ENCODE measurements around the gene GPN2.
"Not testable (repeated sequence)": the region's sequence is repeated elsewhere in the genome, so short reads cannot be mapped to it uniquely, and the experiment has no call there.

GPN2 gene

GRCh38 chr1:26877326-26877725 is 12.8 kb downstream of the GPN2 start:
- ATAC-seq (no peak), DNase-seq (ENCODE audit: low spot score in 2 of 2) (no peak)
- Mint-ChIP-seq H3K27ac (no peak overlapping the region), H3K4me3 (no peak overlapping the region), H3K9me3 (no peaks in the 10 kb centered on the region), H3K4me1 (no peaks in the 10 kb centered on the region), H3K36me3 (peaks cover 59% of the 10 kb centered on the region)

DNA sequence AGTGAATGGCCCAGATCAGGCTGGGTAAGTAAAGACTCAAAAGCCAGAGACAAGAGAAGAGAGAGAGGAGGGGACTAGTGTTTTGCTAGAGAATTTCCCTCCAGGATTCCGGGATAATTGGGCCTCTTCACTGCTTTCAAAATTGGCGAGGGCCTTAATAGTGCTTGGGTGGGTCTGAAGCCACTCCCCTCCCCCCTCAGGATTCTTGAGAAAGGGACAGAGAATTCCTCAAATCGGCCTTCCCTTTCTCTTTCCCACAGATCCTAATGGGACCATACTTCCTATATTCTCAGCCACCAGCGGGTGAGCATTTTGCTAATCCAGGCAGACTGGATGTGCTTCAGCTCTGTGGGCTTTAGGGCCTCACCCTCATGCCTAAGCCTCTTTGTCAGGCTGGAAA is 15.2 kb downstream of the GPN2 start:
- Mint-ChIP-seq H3K9me3 (no peaks in the 10 kb centered on the region), H3K4me1 (no peaks in the 10 kb centered on the region), H3K36me3 (peaks cover 34% of the 10 kb centered on the region), H3K4me3 (no peak overlapping the region), H3K27ac (peak overlapping the region; percentile 48)
- DNase-seq (ENCODE audit: low spot score in 2 of 2) (no peak), ATAC-seq (no peak)

DNA sequence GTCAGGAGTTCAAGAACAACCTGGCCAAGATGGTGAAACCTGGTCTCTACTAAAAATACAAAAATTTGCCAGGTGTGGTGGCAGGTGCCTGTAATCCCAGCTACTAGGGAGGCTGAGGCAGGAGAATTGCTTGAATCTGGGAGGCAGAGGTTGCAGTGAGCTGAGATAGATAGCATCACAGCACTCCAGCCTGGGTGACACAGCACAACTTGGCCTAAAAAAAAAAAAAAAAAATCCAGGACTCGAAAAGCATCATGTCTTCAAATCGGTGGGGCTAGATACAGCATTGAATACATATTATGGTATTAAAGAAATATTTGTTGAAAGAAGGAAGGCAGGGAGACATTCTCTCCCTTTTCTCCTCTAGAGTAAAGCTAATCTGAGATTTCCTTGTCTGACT is 17.0 kb downstream of the GPN2 start:
- ATAC-seq; H3K4me1 Mint-ChIP-seq; H3K4me3 Mint-ChIP-seq; H3K27ac Mint-ChIP-seq; DNase-seq (ENCODE audit: low spot score in 2 of 2); H3K9me3 Mint-ChIP-seq: not testable (repeated sequence)
- H3K36me3 Mint-ChIP-seq = peaks cover 17% of the 10 kb centered on the region

DNA sequence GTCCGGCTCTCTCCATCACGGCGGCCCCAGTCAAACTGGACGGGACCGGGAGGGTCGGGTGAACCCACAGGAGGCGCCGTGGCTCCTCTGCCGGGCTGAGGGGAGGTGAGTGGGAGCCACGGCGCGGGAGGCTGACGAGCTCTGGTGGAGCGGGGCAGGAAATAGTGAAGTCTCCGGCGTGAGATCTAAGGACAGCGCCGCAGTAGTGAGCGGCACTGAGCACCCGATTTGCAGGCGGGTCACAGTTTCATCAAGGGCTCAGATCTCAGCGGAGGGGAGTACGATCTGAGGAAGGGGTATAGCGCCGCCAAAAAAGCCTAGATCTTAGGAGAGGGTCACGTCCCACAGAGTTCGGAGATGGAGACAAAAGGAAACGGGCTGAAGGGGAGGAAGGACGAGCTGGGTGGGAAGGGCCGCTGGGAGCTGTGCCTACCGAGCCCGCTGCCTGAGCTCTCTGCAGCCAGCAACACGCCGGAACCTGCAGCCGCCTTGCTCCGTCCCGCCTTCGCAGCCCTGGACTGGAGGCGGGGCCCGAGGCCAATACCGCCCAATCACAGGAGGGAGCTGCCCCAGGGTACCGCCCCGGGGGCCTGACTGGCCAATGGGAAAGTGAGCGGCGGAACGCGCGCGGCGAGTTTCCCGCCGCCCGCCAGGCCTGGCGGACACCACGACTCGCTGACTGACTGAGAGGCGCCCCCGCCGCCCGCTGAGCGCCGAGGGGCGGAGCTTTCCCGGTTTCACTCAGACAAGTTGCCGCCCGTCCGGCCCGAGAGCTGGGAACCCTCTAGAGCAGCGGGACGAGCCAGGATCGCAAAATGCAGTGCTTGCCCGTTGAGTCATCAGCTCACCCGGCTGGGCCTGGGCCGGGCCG is 25.2 kb downstream of the GPN2 start:
- peak overlapping the region; percentile 90 for H3K27ac Mint-ChIP-seq
- ATAC-seq (peak; percentile 96), DNase-seq (ENCODE audit: low spot score in 2 of 2) (peak; percentile 95 to 96)
- peaks cover 11% of the 10 kb centered on the region for H3K36me3 Mint-ChIP-seq
- peak overlapping the region; percentile 90 for H3K4me3 Mint-ChIP-seq
- peaks cover 37% of the 10 kb centered on the region for H3K4me1 Mint-ChIP-seq
- no peaks in the 10 kb centered on the region for H3K9me3 Mint-ChIP-seq

GRCh38 chr1:26863685-26864077 is 26.4 kb downstream of the GPN2 start:
- ATAC-seq (no peak), DNase-seq (ENCODE audit: low spot score in 2 of 2) (no peak)
- H3K36me3 Mint-ChIP-seq = peaks cover 20% of the 10 kb centered on the region
- peak overlapping the region; percentile 90 for H3K27ac Mint-ChIP-seq
- H3K4me3 Mint-ChIP-seq = peak overlapping the region; percentile 90
- H3K4me1 Mint-ChIP-seq = peaks cover 37% of the 10 kb centered on the region
- no peaks in the 10 kb centered on the region for H3K9me3 Mint-ChIP-seq

- H3K27ac Mint-ChIP-seq = peak within 1 kb of the TSS; percentile 90
- peaks cover 24% of the 10 kb centered on the region for H3K36me3 Mint-ChIP-seq
- DNase-seq (ENCODE audit: low spot score in 2 of 2) (peak in 1 of 2 donors; percentile 75), ATAC-seq (no peak)
- peaks cover 37% of the 10 kb centered on the region for H3K4me1 Mint-ChIP-seq
- no peaks in the 10 kb centered on the region for H3K9me3 Mint-ChIP-seq
- peak within 1 kb of the TSS; percentile 90 for H3K4me3 Mint-ChIP-seq
These were observed 27.1 kb downstream of the GPN2 start, which contains the start of gene SFN for GRCh38 chr1:26862781-26863684. Gene SFN, plus strand, starts transcription at chr1:26863149. Its CDS starts 64 bp downstream, at chr1:26863213.

DNA sequence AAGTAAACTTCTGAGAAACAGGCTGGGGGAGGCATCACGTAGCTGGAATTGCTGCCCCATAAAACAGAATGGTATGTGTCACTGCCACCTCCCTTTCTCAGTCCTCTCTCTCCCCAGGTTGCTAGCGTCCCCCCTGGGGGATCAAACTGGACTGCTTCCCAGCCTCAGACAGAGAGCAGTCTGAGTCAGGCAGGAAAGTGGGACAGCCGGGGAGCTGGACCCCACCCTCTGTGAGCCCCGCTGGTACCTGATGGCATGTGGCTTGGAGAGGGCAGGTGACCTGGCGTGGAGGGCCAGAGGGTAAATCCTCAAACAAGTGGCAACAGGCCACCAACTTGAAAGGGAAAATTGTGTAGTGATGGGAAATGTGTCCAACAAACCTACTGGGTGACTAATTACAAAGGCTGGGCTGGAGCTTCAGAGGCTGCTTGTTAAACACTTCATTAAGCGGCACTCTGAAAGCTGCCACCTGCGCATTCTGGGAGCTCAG is 28.1 kb downstream of the GPN2 start:
- H3K9me3 Mint-ChIP-seq = no peaks in the 10 kb centered on the region
- H3K4me1 Mint-ChIP-seq = peaks cover 38% of the 10 kb centered on the region
- DNase-seq (ENCODE audit: low spot score in 2 of 2) = no peak
- H3K36me3 Mint-ChIP-seq = peaks cover 32% of the 10 kb centered on the region
- H3K27ac Mint-ChIP-seq = peak overlapping the region; percentile 83
- no peak for ATAC-seq
- no peak overlapping the region for H3K4me3 Mint-ChIP-seq

GRCh38 chr1:26861286-26861701 is 28.8 kb downstream of the GPN2 start:
- Mint-ChIP-seq H3K36me3 (peaks cover 39% of the 10 kb centered on the region), H3K27ac (peak overlapping the region; percentile 83), H3K9me3 (no peaks in the 10 kb centered on the region), H3K4me3 (no peak overlapping the region), H3K4me1 (peaks cover 43% of the 10 kb centered on the region)
- ATAC-seq (no peak), DNase-seq (ENCODE audit: low spot score in 2 of 2) (no peak)

DNA sequence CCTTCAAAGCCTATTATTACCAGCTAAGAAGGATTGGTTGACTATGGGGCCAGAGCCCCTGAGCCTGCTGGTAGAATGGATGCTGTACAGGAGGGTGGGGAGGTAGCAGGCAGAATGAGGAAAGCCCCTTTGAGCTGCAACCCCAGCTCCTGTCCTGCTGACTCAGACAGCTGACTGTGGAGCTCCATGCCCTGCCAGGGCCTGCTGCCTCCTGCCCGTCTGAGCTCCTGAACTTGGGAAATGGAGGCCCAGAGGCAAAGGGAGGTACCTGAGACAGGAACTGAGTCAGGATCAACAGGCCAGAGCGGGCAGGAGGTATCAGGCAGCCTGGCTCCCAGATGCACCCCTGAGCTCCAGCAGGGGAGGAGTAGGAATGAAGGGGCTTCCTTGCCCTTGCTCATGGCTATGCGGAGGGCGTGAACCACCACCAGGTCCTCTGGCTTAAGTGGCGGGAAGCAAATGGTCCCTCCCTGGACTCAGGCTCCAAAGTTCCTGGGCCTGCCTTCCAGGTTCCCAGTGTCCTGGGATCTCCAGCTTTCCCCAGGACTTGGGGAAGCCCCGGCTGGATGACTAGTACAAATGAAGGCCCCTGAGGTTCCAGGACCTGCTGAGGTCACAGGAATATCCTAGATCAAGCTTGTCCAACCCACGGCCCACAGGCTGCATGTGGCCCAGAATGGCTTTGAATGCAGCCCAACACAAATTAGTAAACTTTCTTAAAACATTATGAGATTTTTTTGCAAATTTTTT is 31.0 kb downstream of the GPN2 start:
- peaks cover 51% of the 10 kb centered on the region for H3K36me3 Mint-ChIP-seq

GRCh38 chr1:26858160-26858559 is 31.9 kb downstream of the GPN2 start:
- Mint-ChIP-seq H3K36me3 (peaks cover 60% of the 10 kb centered on the region), H3K27ac (peak overlapping the region; percentile 45), H3K4me3 (no peak overlapping the region), H3K9me3 (no peaks in the 10 kb centered on the region), H3K4me1 (peaks cover 29% of the 10 kb centered on the region)
- no peak for ATAC-seq
- DNase-seq (ENCODE audit: low spot score in 2 of 2) = no peak

More for the DNA sequence above, 31.0 kb downstream of the GPN2 start:
- DNase-seq (ENCODE audit: low spot score in 2 of 2) (no peak), ATAC-seq (peak; percentile 20)
- H3K27ac Mint-ChIP-seq = peak overlapping the region; percentile 45
- no peak overlapping the region for H3K4me3 Mint-ChIP-seq
- H3K4me1 Mint-ChIP-seq = peaks cover 34% of the 10 kb centered on the region
- H3K9me3 Mint-ChIP-seq = no peaks in the 10 kb centered on the region

GRCh38 chr1:26857473-26858060 is 32.5 kb downstream of the GPN2 start:
- Mint-ChIP-seq H3K36me3 (peaks cover 66% of the 10 kb centered on the region), H3K4me3 (no peak overlapping the region), H3K9me3 (no peaks in the 10 kb centered on the region), H3K4me1 (peaks cover 28% of the 10 kb centered on the region), H3K27ac (peak overlapping the region; percentile 82)
- DNase-seq (ENCODE audit: low spot score in 2 of 2) (no peak), ATAC-seq (no peak)

- H3K9me3 Mint-ChIP-seq = no peaks in the 10 kb centered on the region
- H3K4me1 Mint-ChIP-seq = peaks cover 26% of the 10 kb centered on the region
- H3K4me3 Mint-ChIP-seq = no peak overlapping the region
- H3K36me3 Mint-ChIP-seq = peaks cover 73% of the 10 kb centered on the region
- peak overlapping the region; percentile 82 for H3K27ac Mint-ChIP-seq
- no peak for DNase-seq (ENCODE audit: low spot score in 2 of 2)
- ATAC-seq = no peak
These were observed 33.2 kb downstream of the GPN2 start for GRCh38 chr1:26856604-26857469.

GRCh38 chr1:26856181-26856580 is 33.9 kb downstream of the GPN2 start:
- H3K9me3 Mint-ChIP-seq = no peaks in the 10 kb centered on the region
- ATAC-seq (no peak), DNase-seq (ENCODE audit: low spot score in 2 of 2) (no peak)
- no peak overlapping the region for H3K4me3 Mint-ChIP-seq
- H3K4me1 Mint-ChIP-seq = peaks cover 25% of the 10 kb centered on the region
- peaks cover 80% of the 10 kb centered on the region for H3K36me3 Mint-ChIP-seq
- peak overlapping the region; percentile 82 for H3K27ac Mint-ChIP-seq

DNA sequence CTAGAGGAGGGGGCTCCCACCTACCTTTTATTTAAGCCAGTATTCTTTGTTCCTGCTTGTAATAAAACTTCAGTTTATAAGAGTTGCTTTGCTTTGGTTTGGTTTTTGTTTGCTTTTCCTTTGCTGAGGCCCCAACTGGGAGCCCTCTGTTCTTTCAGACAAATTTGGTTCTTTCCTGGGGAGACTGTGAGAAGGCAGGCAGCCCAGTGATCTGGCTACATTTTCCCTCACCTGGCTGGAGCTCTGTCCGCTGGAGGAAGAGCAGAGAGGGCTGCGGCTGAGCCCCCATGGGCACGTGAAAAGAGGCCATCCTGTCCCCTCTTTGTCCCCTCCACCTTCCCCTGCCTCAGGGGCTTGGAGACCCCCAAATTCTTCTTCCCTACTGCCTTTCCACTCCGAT is 34.4 kb downstream of the GPN2 start:
- DNase-seq (ENCODE audit: low spot score in 2 of 2) = no peak
- H3K4me1 Mint-ChIP-seq = peaks cover 22% of the 10 kb centered on the region
- no peak for ATAC-seq
- no peak overlapping the region for H3K4me3 Mint-ChIP-seq
- H3K36me3 Mint-ChIP-seq = peaks cover 85% of the 10 kb centered on the region
- no peaks in the 10 kb centered on the region for H3K9me3 Mint-ChIP-seq
- peak overlapping the region; percentile 82 for H3K27ac Mint-ChIP-seq

Measured in stimulated activated effector memory CD8-positive, alpha-beta T cell treated with anti-CD3 and anti-CD28 coated beads, Interleukin-12 subunit alpha, Interleukin-12 subunit beta, amount 100 ng/mL, for 72 hours (primary cell).